CD4-positive, CD25-positive, alpha-beta regulatory T cell (primary cell): Measurements from ENCODE around the gene CD33. TPM values are rescaled to one million over a fixed set of nuclear protein-coding genes. Genes with fewer than 3 reads are reported as not detected.

Experiments used
- ATAC-seq, 2 donors: fragments of 150-1000 bp; cut with Tn5 transposase; one replicate each; pipeline ENCODE4 v1.10.0; 2021; ENCODE audit warnings: low read depth in 2 of 2, moderate number of reproducible peaks in 2 of 2, moderate library complexity in 1 of 2
- DNase-seq, 3 donors: peaks; one replicate each; pipeline versions ENCODE4 v3.0.0 to v3.0.0-alpha.2; 2012 to 2022; ENCODE audit warnings: mixed read lengths in 1 of 3
- H3K27ac ChIP-seq: one replicate; pipeline ENCODE4 v1.7.0; 2013; ENCODE audit warnings: mild to moderate bottlenecking, low read length; ENCODE audit not compliant: insufficient read depth, poor library complexity, severe bottlenecking
- H3K27me3 ChIP-seq: one replicate; pipeline ENCODE4 v1.7.0; 2013; ENCODE audit warnings: low read length; ENCODE audit not compliant: control insufficient read depth, insufficient read depth
- H3K36me3 ChIP-seq: one replicate; pipeline ENCODE4 v1.7.0; 2013; ENCODE audit warnings: mild to moderate bottlenecking, low read length, moderate library complexity; ENCODE audit not compliant: control insufficient read depth, insufficient read depth
- H3K4me1 ChIP-seq: 2 replicates; pipeline ENCODE4 v1.7.0; 2013; ENCODE audit warnings: mild to moderate bottlenecking, low read length; ENCODE audit not compliant: insufficient read depth, control insufficient read depth, poor library complexity, severe bottlenecking
- H3K4me3 ChIP-seq: one replicate; pipeline ENCODE4 v1.7.0; 2013; ENCODE audit warnings: low read depth, mild to moderate bottlenecking, low read length, moderate library complexity
- H3K9me3 ChIP-seq, 2 experiments: 1 replicate in 1 of 2; 2 replicates in 1 of 2; pipeline ENCODE4 v1.7.0; 2013; ENCODE audit warnings: low read length in 2 of 2, mild to moderate bottlenecking in 1 of 2, moderate library complexity in 1 of 2; ENCODE audit not compliant: control insufficient read depth in 2 of 2
- H3K27ac Mint-ChIP-seq, 3 donors: one replicate each; pipeline ENCODE4 v1.8.0; 2020 to 2022; ENCODE audit warnings: mild to moderate bottlenecking in 3 of 3, mixed read lengths in 3 of 3, moderate library complexity in 2 of 3
- H3K27me3 Mint-ChIP-seq: one replicate; pipeline ENCODE4 v1.8.0; 2022; ENCODE audit warnings: mild to moderate bottlenecking, mixed read lengths
- H3K36me3 Mint-ChIP-seq: one replicate; pipeline ENCODE4 v1.8.0; 2020; ENCODE audit warnings: mixed read lengths
- H3K4me1 Mint-ChIP-seq, 4 donors: one replicate each; pipeline ENCODE4 v1.8.0; 2020 to 2022; ENCODE audit warnings: mixed read lengths in 4 of 4, mild to moderate bottlenecking in 1 of 4
- H3K4me3 Mint-ChIP-seq, 4 donors: one replicate each; pipeline ENCODE4 v1.8.0; 2020 to 2022; ENCODE audit warnings: mild to moderate bottlenecking in 4 of 4, mixed read lengths in 4 of 4, moderate library complexity in 3 of 4
- H3K9me3 Mint-ChIP-seq, 7 donors: one replicate each; pipeline ENCODE4 v1.8.0; 2020 to 2022; ENCODE audit warnings: mixed read lengths in 7 of 7, mild to moderate bottlenecking in 3 of 7, moderate library complexity in 2 of 7
- polyA plus RNA-seq, 4 donors: library from polyadenylated mRNA; unstranded; fragments of 300-500 nt; fragmentation: Illumina TruSeq; gene quantifications; one replicate each; pipeline ENCODE4 v1.2.3, GENCODE V29; 2021
- total RNA-seq: library from RNA; stranded (reverse); gene quantifications from one replicate; pipeline ENCODE4 v1.2.3, GENCODE V29; 2022

Gene CD33
- total and polyA plus RNA-seq, 5 donors from 2014 or later = 0.99 to 1.1 TPM; not detected in 3

- peaks cover 13 to 48% (median 41%) of the 10 kb centered on the region in 4 donors for H3K4me1 Mint-ChIP-seq
- Histone ChIP-seq H3K27me3 (no peaks in the 10 kb centered on the region), H3K36me3 (no peaks in the 10 kb centered on the region), H3K4me1 (peaks cover 22% of the 10 kb centered on the region), H3K9me3 (no peaks in the 10 kb centered on the region), H3K27ac (no peak overlapping the region), H3K4me3 (no peak overlapping the region)
- H3K9me3 Mint-ChIP-seq = peaks cover 0 to 1% (median 0%) of the 10 kb centered on the region in 7 donors
- ATAC-seq (no peak), DNase-seq (no peak)
- no peaks in the 10 kb centered on the region for H3K36me3 Mint-ChIP-seq
- peak overlapping the region; percentile 91 to 94 (median 93) for H3K27ac Mint-ChIP-seq
- no peaks in the 10 kb centered on the region for H3K27me3 Mint-ChIP-seq
- peak overlapping the region in 1 of 4 donors; percentile 19 for H3K4me3 Mint-ChIP-seq
Observed at GRCh38 chr19:51252306-51253079, 27.6 kb downstream of the CD33 start.

GRCh38 chr19:51253088-51253806 is 28.4 kb downstream of the CD33 start:
- no peaks in the 10 kb centered on the region for H3K27me3 ChIP-seq
- Mint-ChIP-seq H3K27me3 (no peaks in the 10 kb centered on the region), H3K9me3 (peaks cover 0 to 1% (median 0%) of the 10 kb centered on the region in 7 donors), H3K4me3 (peak overlapping the region; percentile 58 to 68 (median 60)), H3K4me1 (peaks cover 17 to 56% (median 47%) of the 10 kb centered on the region in 4 donors), H3K27ac (peak overlapping the region; percentile 91 to 94 (median 93)), H3K36me3 (no peaks in the 10 kb centered on the region)
- no peaks in the 10 kb centered on the region for H3K9me3 ChIP-seq
- peak; percentile 75 to 92 for ATAC-seq
- H3K4me1 ChIP-seq = peaks cover 25% of the 10 kb centered on the region
- DNase-seq = peak in 1 of 3 donors; percentile 90
- peak overlapping the region; percentile 70 for H3K27ac ChIP-seq
- no peaks in the 10 kb centered on the region for H3K36me3 ChIP-seq
- H3K4me3 ChIP-seq = peak overlapping the region; percentile 66

- peaks cover 20 to 68% (median 55%) of the 10 kb centered on the region in 4 donors for H3K4me1 Mint-ChIP-seq
- no peaks in the 10 kb centered on the region for H3K27me3 ChIP-seq
- peak overlapping the region; percentile 61 for H3K4me3 ChIP-seq
- H3K9me3 Mint-ChIP-seq = no peaks in the 10 kb centered on the region
- peak in 1 of 2 donors; percentile 67 for ATAC-seq
- H3K27ac Mint-ChIP-seq = peak overlapping the region in 2 of 3 donors; percentile 49 to 69
- H3K4me3 Mint-ChIP-seq = peak overlapping the region in 3 of 4 donors; percentile 14 to 54 (median 24)
- DNase-seq = peak in 2 of 3 donors; percentile 32 to 76
- H3K36me3 Mint-ChIP-seq = no peaks in the 10 kb centered on the region
- peaks cover 36% of the 10 kb centered on the region for H3K4me1 ChIP-seq
- no peaks in the 10 kb centered on the region for H3K27me3 Mint-ChIP-seq
- H3K9me3 ChIP-seq = no peaks in the 10 kb centered on the region
- H3K27ac ChIP-seq = no peak overlapping the region
- H3K36me3 ChIP-seq = no peaks in the 10 kb centered on the region
Observed at GRCh38 chr19:51256155-51256625, 31.3 kb downstream of the CD33 start.

GRCh38 chr19:51257471-51257870 is 32.6 kb downstream of the CD33 start:
- Mint-ChIP-seq H3K9me3 (no peaks in the 10 kb centered on the region), H3K4me1 (peaks cover 20 to 60% (median 51%) of the 10 kb centered on the region in 4 donors), H3K27me3 (peaks cover 8% of the 10 kb centered on the region), H3K4me3 (peak overlapping the region in 1 of 4 donors; percentile 20), H3K27ac (peak overlapping the region; percentile 17 to 63 (median 32)), H3K36me3 (no peaks in the 10 kb centered on the region)
- Histone ChIP-seq H3K4me1 (peaks cover 36% of the 10 kb centered on the region), H3K36me3 (no peaks in the 10 kb centered on the region), H3K27ac (no peak overlapping the region), H3K4me3 (no peak overlapping the region), H3K27me3 (peaks cover 4% of the 10 kb centered on the region), H3K9me3 (no peaks in the 10 kb centered on the region)
- ATAC-seq (no peak), DNase-seq (no peak)

- Mint-ChIP-seq H3K27ac (peak overlapping the region in 1 of 3 donors; percentile 63), H3K9me3 (no peaks in the 10 kb centered on the region), H3K36me3 (no peaks in the 10 kb centered on the region), H3K27me3 (peaks cover 8% of the 10 kb centered on the region), H3K4me3 (peak overlapping the region in 1 of 4 donors; percentile 22), H3K4me1 (peaks cover 15 to 51% (median 42%) of the 10 kb centered on the region in 4 donors)
- Histone ChIP-seq H3K27me3 (peaks cover 4% of the 10 kb centered on the region), H3K36me3 (no peaks in the 10 kb centered on the region), H3K4me3 (peak overlapping the region; percentile 4), H3K4me1 (peaks cover 26% of the 10 kb centered on the region), H3K27ac (no peak overlapping the region), H3K9me3 (no peaks in the 10 kb centered on the region)
- no peak for ATAC-seq
- DNase-seq = peak in 1 of 3 donors; percentile 44
Observed at GRCh38 chr19:51258165-51259160, 33.6 kb downstream of the CD33 start.

- no peaks in the 10 kb centered on the region for H3K36me3 ChIP-seq
- Mint-ChIP-seq H3K4me1 (peaks cover 13 to 41% (median 35%) of the 10 kb centered on the region in 4 donors), H3K9me3 (no peaks in the 10 kb centered on the region), H3K4me3 (no peak overlapping the region), H3K27me3 (peaks cover 8% of the 10 kb centered on the region), H3K27ac (no peak overlapping the region), H3K36me3 (no peaks in the 10 kb centered on the region)
- peak in 2 of 3 donors; percentile 26 to 82 for DNase-seq
- H3K9me3 ChIP-seq = no peaks in the 10 kb centered on the region
- peak in 1 of 2 donors; percentile 42 for ATAC-seq
- H3K4me1 ChIP-seq = peaks cover 18% of the 10 kb centered on the region
- H3K27me3 ChIP-seq = peaks cover 6% of the 10 kb centered on the region
- H3K4me3 ChIP-seq = no peak overlapping the region
- no peak overlapping the region for H3K27ac ChIP-seq
Observed at GRCh38 chr19:51259348-51260245, 34.7 kb downstream of the CD33 start.
